Transverse colon (tissue), 4 donors: ENCODE data around the gene TMEM38B. TPM values are rescaled to one million over a fixed set of nuclear protein-coding genes. Genes with fewer than 3 reads are reported as not detected.

Experiments used
- DNase-seq: peaks from one replicate; pipeline ENCODE4 v3.0.0-alpha.2; 2019
- H3K27ac ChIP-seq, 4 donors: fragments of 200-600 bp; sonication (generic); 2 replicates each; pipeline ENCODE4 v1.5.1; 2016 to 2018; ENCODE audit warnings: inconsistent platforms in 4 of 4
- H3K27me3 ChIP-seq: fragments of 200-600 bp; sonication (generic); 2 replicates; pipeline ENCODE4 v1.5.1; 2017; ENCODE audit warnings: inconsistent platforms
- H3K36me3 ChIP-seq, 4 donors: fragments of 200-600 bp; sonication (generic); 2 replicates each; pipeline ENCODE4 v1.5.1; 2017 to 2019; ENCODE audit warnings: inconsistent platforms in 4 of 4
- H3K4me1 ChIP-seq, 4 donors: fragments of 200-600 bp; sonication (generic); 2 replicates each; pipeline ENCODE4 v1.5.1; 2017 to 2020; ENCODE audit warnings: inconsistent platforms in 4 of 4
- H3K4me3 ChIP-seq, 4 donors: fragments of 200-600 bp; sonication (generic); 1 replicate in 1 of 4; 2 replicates in 3 of 4; pipeline versions ENCODE4 v1.5.1 to v1.6.1; 2017 to 2019; ENCODE audit warnings: inconsistent platforms in 4 of 4
- H3K9me3 ChIP-seq, 2 donors: fragments of 200-600 bp; sonication (generic); 2 replicates each; pipeline ENCODE4 v1.5.1; 2017 to 2019; ENCODE audit warnings: inconsistent platforms in 2 of 2
- CTCF ChIP-seq, 5 experiments: fragments of 200-600 bp in 3 of 5; fragments of 450-650 bp in 2 of 5; sonication (generic) in 3 of 5; IDR thresholded peaks; 1 replicate in 2 of 5; 2 replicates in 3 of 5; pipeline ENCODE4 v1.5.1; 2016 to 2017; ENCODE audit warnings: antibody characterized with exemption in 5 of 5, inconsistent platforms in 3 of 5, mild to moderate bottlenecking in 2 of 5, moderate library complexity in 1 of 5
- EP300 ChIP-seq: sonication (generic); formaldehyde crosslinking; IDR thresholded peaks from one replicate; pipeline ENCODE4 v1.6.1; 2017; ENCODE audit warnings: antibody characterized with exemption, low read depth
- POLR2A ChIP-seq: fragments of 450-650 bp; IDR thresholded peaks from one replicate; pipeline ENCODE4 v1.6.1; 2016; ENCODE audit warnings: antibody characterized with exemption, mild to moderate bottlenecking, moderate library complexity
- POLR2AphosphoS5 ChIP-seq, 3 donors: sonication (generic); formaldehyde crosslinking; IDR thresholded peaks; one replicate each; pipeline ENCODE4 v1.6.1; 2016; ENCODE audit warnings: antibody characterized with exemption in 3 of 3
- WGBS, 2 donors: methylation state at CpG; one replicate each; pipeline ENCODE4 v1.1.5; 2018; ENCODE audit warnings: low coverage in 1 of 2; 5-methylcytosine and 5-hydroxymethylcytosine counted together
- in situ Hi-C, 4 donors: fragments of 200-750 bp; cut with MboI; loops; one replicate each; pipeline versions ENCODE4 v1.15.0 to v1.15.1; 2017; ENCODE audit warnings: low sequenced_read_pairs in 3 of 4, low pct_ligation_motif_present in 1 of 4, low pct_unique_long_range_greater_than_20kb in 1 of 4
- intact Hi-C: fragments of 100-400 bp; cut with DNase I; formaldehyde crosslinking; loops from one replicate; pipeline ENCODE4 v1.15.1; 2023; ENCODE audit warnings: low total_unique reads
- total RNA-seq, 4 donors: library from RNA; depleted of rRNA; stranded (reverse); fragments of >200 nt; gene quantifications; one replicate each; pipeline ENCODE4 v1.1.0, GENCODE V29; 2016

TMEM38B gene
- total RNA-seq, 4 donors from 2014 or later, result 25.2 to 36.6 (median 29.1) TPM

- H3K36me3 ChIP-seq, result no peaks in the 10 kb centered on the region
- peaks cover 0 to 8% (median 3%) of the 10 kb centered on the region in 4 donors for H3K4me1 ChIP-seq
- H3K9me3 ChIP-seq, result no peaks in the 10 kb centered on the region
- 91% methylated on average over 6 of the region's 6 CpGs; no CpG with 5 or more reads in 1 of the 2 donors for WGBS, 2 donors
- intact Hi-C loops (loop anchor here (10.0 kb wide), 1 partner anchor 108 kb away; no protein-coding TSS in a partner anchor), in situ Hi-C loops (loop anchor here in 3 of 4 donors (10.0 to 25.0 kb wide), 3 partner anchors 98 to 275 kb away; partner anchors contain the start of gene FSD1L (in 2 of the 3))
- H3K27me3 ChIP-seq, result no peaks in the 10 kb centered on the region
- TF ChIP-seq POLR2AphosphoS5 (IDR thresholded peaks at IDR 0.05), result no peak
- no peak for TF ChIP-seq EP300
- TF ChIP-seq CTCF (IDR thresholded peaks at IDR 0.05), result no peak
- no peak for TF ChIP-seq POLR2A
- no peak overlapping the region for H3K27ac ChIP-seq
- no peak for DNase-seq
- H3K4me3 ChIP-seq, result no peak overlapping the region
Observed at GRCh38 chr9:105712773-105713172, 18.4 kb downstream of the TMEM38B start.

GRCh38 chr9:105713260-105714019 is 19.1 kb downstream of the TMEM38B start:
- Histone ChIP-seq H3K27ac (no peak overlapping the region), H3K9me3 (no peaks in the 10 kb centered on the region), H3K4me3 (no peak overlapping the region), H3K36me3 (no peaks in the 10 kb centered on the region), H3K27me3 (no peaks in the 10 kb centered on the region), H3K4me1 (peaks cover 0 to 2% (median under 1%) of the 10 kb centered on the region in 4 donors)
- TF ChIP-seq CTCF (IDR thresholded peaks at IDR 0.05) (no peak), POLR2AphosphoS5 (IDR thresholded peaks at IDR 0.05) (no peak), EP300 (no peak), POLR2A (no peak)
- 93% methylated on average over 9 of the region's 11 CpGs; no CpG with 5 or more reads in 1 of the 2 donors for WGBS, 2 donors
- no peak for DNase-seq
- in situ Hi-C loops (loop anchor here in 3 of 4 donors (10.0 to 25.0 kb wide), 3 partner anchors 99 to 276 kb away; partner anchors contain the start of gene FSD1L (in 2 of the 3)), intact Hi-C loops (loop anchor here (10.0 kb wide), 1 partner anchor 109 kb away; no protein-coding TSS in a partner anchor)

- WGBS, 2 donors, result 94% methylated on average over 2 of the region's 2 CpGs; no CpG with 5 or more reads in 1 of the 2 donors
- no peak overlapping the region for H3K27ac ChIP-seq
- no peak for DNase-seq
- TF ChIP-seq EP300 (no peak), POLR2AphosphoS5 (IDR thresholded peaks at IDR 0.05) (no peak), CTCF (IDR thresholded peaks at IDR 0.05) (no peak), POLR2A (no peak)
- intact Hi-C loops, result loop anchor here (10.0 kb wide), 1 partner anchor 109 kb away; no protein-coding TSS in a partner anchor
- no peaks in the 10 kb centered on the region for H3K9me3 ChIP-seq
- no peaks in the 10 kb centered on the region for H3K36me3 ChIP-seq
- no peaks in the 10 kb centered on the region for H3K27me3 ChIP-seq
- in situ Hi-C loops, result loop anchor here in 3 of 4 donors (10.0 to 25.0 kb wide), 3 partner anchors 99 to 277 kb away; partner anchors contain the start of gene FSD1L (in 2 of the 3)
- H3K4me1 ChIP-seq, result no peaks in the 10 kb centered on the region
- H3K4me3 ChIP-seq, result no peak overlapping the region
Observed at GRCh38 chr9:105714020-105714331, 19.6 kb downstream of the TMEM38B start.

GRCh38 chr9:105716146-105716545 is 21.8 kb downstream of the TMEM38B start:
- TF ChIP-seq EP300, result no peak
- no peak for TF ChIP-seq POLR2AphosphoS5 (IDR thresholded peaks at IDR 0.05)
- TF ChIP-seq CTCF (IDR thresholded peaks at IDR 0.05), result no peak
- no peak for TF ChIP-seq POLR2A
- H3K4me3 ChIP-seq, result no peak overlapping the region
- DNase-seq, result no peak
- H3K27me3 ChIP-seq, result no peaks in the 10 kb centered on the region
- H3K9me3 ChIP-seq, result no peaks in the 10 kb centered on the region
- in situ Hi-C loops, result loop anchor here in 3 of 4 donors (10.0 to 25.0 kb wide), 3 partner anchors 101 to 279 kb away; partner anchors contain the start of gene FSD1L (in 2 of the 3)
- WGBS, 2 donors, result 78% methylated on average over 1 of the region's 1 CpG; no CpG with 5 or more reads in 1 of the 2 donors
- no peaks in the 10 kb centered on the region for H3K36me3 ChIP-seq
- no peak overlapping the region for H3K27ac ChIP-seq
- H3K4me1 ChIP-seq, result no peaks in the 10 kb centered on the region
- intact Hi-C loops, result loop anchor here (10.0 kb wide), 1 partner anchor 111 kb away; no protein-coding TSS in a partner anchor
